Suprapubic skin (tissue), 4 donors: ENCODE data around the gene TRMT61B.

Experiments
- CTCF ChIP-seq, 2 donors: fragments of 200-600 bp in 1 of 2; fragments of 450-650 bp in 1 of 2; sonication (generic) in 1 of 2; IDR thresholded peaks; one replicate each; pipeline ENCODE4 v1.5.1; 2016 to 2019; ENCODE audit warnings: antibody characterized with exemption in 2 of 2, mild to moderate bottlenecking in 1 of 2, moderate library complexity in 1 of 2
- EP300 ChIP-seq: sonication (generic); formaldehyde crosslinking; IDR thresholded peaks from one replicate; pipeline ENCODE4 v1.6.1; 2017; ENCODE audit warnings: antibody characterized with exemption
- POLR2A ChIP-seq, 2 donors: fragments of 450-650 bp; IDR thresholded peaks; one replicate each; pipeline ENCODE4 v1.6.1; 2017; ENCODE audit warnings: antibody characterized with exemption in 2 of 2, mild to moderate bottlenecking in 2 of 2, moderate library complexity in 2 of 2
- POLR2AphosphoS5 ChIP-seq, 3 donors: sonication (generic); formaldehyde crosslinking; IDR thresholded peaks; one replicate each; pipeline ENCODE4 v1.6.1; 2017; ENCODE audit warnings: antibody characterized with exemption in 3 of 3

DNA sequence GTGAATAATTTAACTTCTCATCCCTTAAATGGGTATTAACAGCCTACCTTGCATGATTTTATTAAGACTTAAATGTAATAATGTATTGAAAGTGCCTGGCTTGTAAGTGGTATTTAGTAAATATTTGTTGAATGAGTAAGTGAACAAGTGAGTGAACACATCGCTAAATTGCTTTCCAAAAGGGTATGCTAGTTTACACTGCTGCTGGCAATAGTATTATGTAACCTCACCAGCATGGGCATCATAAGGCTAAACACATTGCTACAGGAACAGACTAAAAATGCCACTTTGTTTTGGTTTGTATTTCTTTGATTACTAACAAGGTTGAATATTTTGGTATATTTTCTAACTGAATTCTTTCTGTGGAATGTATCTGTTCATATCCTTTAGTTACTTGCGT is 34.2 kb upstream of the TRMT61B start:
- no peak for TF ChIP-seq POLR2A (IDR thresholded peaks at IDR 0.05)
- no peak for TF ChIP-seq CTCF (IDR thresholded peaks at IDR 0.05)
- TF ChIP-seq POLR2AphosphoS5 (IDR thresholded peaks at IDR 0.05), result no peak
- TF ChIP-seq EP300, result no peak
